HG03565 (cell line): Measurements from ENCODE around the gene WNT4.
"Not testable (repeated sequence)": the region's sequence is repeated elsewhere in the genome, so short reads cannot be mapped to it uniquely, and the experiment has no call there.

ENCODE experiments used
- ATAC-seq: cut with Tn5 transposase; IDR thresholded peaks from one replicate; pipeline ENCODE4 v1.9.1; 2021; ENCODE audit warnings: mild to moderate bottlenecking, moderate library complexity; ENCODE audit not compliant: unreplicated experiment

The WNT4 gene

GRCh38 chr1:22114083-22115012 is 28.5 kb downstream of the WNT4 start:
- no peak for ATAC-seq

DNA sequence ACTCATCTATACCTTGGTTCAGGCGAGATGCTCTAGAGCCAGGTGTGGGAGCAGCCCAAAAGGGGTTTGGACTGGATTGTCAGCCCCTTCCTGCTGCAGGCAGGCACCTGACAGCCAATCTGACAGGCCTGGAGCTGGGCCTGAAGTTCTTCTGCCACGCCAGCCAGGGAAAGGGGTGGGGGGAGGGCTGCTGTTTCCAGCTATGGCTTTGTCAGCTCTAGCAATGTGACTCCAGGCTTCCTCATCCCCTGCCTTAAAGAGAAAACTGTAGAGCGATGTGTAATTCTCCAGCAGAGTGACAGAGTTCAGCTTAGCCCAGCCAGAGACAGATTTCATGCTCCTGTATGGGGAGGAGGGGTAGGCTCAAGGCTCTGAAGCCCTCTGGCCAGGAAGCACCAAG is 30.3 kb downstream of the WNT4 start:
- ATAC-seq, result no peak

GRCh38 chr1:22111620-22112019 is 31.3 kb downstream of the WNT4 start:
- ATAC-seq, result no peak

DNA sequence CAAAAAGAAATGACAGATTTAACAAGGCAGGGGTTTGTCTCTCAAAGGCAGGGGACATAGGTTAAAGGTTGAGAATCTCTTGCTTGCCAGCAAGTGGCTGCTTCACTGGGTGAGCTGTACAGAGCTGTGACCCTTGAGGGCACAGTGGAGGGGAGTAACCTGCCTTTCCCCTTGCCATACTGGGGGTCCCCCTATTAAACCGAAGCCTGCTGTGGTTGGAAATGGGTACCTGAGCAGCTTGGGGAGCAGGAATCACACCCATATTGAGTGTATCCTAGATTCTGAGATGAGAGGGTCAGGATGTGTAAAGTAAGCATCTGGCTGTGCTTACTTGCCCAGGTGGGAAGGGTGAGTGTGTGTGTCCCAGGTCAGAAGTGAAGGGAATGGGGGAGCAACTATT is 31.8 kb downstream of the WNT4 start:
- no peak for ATAC-seq

DNA sequence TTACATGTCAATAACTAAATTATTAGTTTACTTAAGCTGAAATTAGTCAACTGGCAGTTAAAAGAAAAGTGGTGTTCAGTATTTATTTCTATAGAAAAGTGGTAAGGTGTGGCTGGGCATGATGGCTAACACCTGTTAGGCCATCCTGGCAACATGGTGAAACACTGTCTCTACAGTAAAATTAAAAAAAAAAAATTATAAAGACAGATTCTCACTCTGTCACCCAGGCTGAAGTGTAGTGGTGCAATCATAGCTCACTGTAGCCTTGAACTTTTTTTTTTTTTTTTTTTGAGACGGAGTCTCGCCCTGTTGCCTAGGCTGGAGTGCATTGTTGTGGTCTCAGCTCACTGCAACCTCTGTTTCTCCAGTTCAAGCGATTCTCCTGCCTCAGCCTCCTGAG is 32.9 kb downstream of the WNT4 start:
- no peak for ATAC-seq

GRCh38 chr1:22108339-22109105 is 34.4 kb downstream of the WNT4 start:
- no peak for ATAC-seq

DNA sequence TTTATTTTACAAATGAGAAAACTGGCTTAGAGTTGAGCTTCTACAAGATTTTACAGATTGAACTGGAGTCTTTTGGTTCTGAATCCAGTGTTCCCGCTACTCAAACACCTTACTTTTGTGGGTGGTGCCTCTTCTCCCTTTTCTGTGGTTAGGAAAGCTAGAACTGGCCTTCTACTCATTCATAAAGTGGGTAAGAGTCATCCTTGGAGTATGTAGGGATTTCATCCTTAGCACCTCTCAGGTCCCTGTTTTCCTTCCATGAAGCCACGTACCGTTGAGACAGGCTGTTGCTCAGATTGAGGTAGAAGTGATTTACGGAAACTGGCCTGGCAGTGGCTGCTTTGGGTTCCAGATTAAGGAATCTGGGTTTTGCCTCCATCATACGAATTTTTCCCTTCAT is 35.8 kb downstream of the WNT4 start:
- no peak for ATAC-seq

DNA sequence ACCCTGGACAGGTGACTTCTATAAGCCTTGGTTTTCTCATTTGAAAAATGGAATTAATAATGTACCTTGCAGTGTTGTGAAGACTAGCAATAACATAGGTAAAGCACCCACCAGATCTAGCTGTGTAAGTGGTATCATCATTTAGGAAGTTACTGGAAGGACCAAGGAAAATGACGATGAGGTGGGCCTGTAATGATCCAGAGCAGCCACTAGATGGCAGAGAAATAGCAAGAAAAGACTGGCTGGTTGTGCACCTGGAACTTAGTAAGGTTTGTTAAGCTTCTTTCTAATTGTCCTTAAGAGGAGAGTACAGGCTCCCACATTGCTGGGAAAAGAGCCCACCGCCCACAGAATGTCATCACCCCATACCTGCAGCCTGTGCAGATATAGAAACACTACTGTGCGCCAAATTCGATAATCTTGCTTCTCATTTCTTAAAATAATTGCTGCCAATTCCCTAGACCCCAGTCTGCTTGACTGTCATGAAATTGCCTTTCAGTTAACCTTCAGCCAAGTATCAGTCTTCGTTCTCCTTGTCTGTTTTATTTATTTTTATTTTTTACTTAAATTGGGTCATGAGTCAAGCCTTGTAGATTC is 37.2 kb downstream of the WNT4 start:
- no peak for ATAC-seq

GRCh38 chr1:22104865-22105437 is 37.9 kb downstream of the WNT4 start:
- no peak for ATAC-seq

DNA sequence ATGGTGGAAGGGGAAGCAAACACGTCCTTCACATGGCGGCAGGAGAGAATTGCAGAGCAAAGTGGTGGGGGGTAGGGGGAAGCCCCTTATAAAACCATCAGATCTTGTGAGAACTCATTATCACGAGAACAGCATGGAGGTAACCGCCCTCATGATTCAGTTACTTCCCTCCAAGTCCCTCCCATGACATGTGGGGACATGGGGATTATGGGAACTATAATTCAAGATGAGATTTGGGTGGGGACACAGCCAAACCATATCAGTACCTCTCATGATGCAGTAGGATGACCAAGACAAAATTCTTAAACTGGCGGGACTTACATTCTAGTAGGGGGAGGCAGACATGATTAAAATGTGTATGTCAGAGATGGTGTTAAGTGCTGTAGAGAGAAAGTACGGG is 38.8 kb downstream of the WNT4 start:
- no peak for ATAC-seq

DNA sequence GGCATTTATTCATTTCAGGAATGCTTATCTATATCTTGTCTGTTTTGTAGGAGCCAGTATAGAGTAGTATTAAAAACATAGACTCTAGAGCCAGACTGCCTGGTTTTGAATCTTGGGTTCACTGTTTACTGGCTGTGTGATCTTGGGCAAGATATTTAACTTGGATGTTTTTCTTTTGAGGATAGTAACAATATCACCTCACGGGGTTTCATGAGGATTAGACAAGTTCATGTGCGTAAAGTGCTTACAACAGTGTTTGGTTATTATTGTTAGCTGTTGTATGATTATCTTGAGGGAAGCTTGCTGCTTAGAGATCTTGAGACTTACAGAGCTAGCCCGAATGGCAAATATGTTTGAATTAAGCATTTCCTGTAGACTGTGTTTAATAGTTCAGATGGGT is 40.2 kb downstream of the WNT4 start:
- no peak for ATAC-seq

DNA sequence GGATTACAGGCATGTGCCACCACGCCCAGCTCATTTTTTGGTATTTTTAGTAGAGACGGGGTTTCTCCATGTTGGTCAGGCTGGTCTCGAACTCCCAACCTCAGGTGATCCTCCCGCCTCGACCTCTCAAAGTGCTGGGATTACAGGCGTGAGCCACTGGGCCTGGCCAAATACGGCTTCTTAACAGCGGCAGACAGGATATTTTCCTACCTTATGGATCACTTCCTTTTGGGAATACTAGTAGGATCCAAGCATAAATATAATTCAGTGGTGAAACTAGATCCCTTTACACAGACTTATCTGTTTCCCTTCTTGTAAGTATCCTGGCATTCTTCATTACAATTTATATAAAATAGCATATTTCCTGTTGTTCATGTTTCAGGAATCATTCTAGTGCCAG is 40.9 kb downstream of the WNT4 start:
- ATAC-seq, result no peak

DNA sequence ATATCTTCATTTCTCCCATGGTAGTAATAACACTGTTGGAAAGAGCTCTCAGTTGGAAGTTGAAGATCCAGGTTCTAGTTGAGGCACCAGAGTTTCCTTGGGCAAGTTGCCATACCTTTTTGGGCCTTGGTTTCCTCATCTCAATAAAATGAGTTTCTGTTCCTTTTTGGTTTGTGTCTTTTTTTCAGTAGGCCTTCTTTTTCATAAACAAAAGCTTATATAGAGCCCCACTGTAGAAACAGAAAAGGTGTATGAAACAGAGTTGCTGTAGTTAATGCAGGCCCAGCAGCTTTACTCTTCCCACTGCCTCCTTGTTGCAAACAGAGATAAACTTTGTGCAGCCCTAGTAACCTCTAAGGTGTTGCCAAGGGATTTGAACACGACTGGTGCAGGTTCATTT is 41.7 kb downstream of the WNT4 start:
- ATAC-seq, result no peak

GRCh38 chr1:22100168-22100567 is 42.7 kb downstream of the WNT4 start:
- ATAC-seq, result no peak

DNA sequence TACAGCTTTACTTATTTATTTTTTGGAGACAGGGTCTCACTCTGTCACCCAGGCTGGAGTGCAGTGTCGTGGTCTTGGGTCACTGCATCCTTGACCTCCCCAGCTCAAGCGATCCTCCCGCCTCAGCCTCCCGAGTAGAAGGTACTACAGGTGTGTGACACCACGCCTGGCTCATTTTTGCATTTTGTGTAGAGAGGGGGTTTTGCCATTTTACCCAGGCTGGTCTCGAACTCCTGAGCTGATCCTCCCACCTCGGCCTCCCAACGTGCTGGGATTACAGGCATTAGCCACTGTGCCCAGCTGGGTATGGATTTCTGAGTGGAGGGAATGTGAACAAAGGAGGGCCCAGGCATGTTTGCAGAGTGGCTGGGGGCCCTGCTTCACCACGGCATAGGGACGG is 44.1 kb downstream of the WNT4 start:
- ATAC-seq, result no peak

DNA sequence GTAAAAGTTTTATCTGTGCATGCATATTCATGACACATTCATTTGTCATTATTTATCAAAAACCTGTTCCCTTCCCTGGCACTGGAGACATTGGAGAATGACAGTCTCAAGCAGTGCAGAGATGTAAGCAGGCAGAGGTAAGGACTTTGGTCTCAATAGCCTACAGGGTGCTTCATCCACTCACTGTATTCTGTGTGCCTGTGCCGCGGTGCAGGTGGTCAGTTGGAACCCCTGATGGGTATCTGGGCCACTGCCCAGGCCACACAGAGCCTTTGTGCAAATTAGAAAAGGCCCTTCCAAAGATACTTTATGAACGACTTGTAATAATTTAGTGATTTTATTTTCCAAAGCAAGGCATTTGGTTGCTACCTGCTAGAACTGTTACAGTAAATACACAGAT is 46.4 kb downstream of the WNT4 start:
- no peak for ATAC-seq

DNA sequence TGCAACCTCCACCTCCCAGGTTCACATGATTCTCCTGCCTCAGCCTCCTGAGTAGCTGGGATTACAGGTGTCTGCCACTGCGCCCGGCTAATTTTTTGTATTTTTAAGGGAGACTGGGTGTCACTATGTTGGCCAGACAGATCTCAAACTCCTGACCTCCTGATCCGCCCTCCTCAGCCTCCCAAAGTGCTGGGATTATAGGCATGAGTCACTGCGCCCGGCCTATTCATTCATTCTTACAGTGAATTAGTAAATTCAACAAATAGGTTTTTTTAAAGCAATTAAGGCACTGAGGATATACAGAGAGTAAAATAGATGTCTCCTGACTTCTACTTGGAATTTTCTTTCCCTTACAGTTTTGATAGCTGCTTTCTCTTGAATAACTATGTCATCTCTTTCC is 46.9 kb downstream of the WNT4 start:
- ATAC-seq, result no peak

- ATAC-seq, result no peak
These were observed 49.4 kb downstream of the WNT4 start for GRCh38 chr1:22093513-22093912.

DNA sequence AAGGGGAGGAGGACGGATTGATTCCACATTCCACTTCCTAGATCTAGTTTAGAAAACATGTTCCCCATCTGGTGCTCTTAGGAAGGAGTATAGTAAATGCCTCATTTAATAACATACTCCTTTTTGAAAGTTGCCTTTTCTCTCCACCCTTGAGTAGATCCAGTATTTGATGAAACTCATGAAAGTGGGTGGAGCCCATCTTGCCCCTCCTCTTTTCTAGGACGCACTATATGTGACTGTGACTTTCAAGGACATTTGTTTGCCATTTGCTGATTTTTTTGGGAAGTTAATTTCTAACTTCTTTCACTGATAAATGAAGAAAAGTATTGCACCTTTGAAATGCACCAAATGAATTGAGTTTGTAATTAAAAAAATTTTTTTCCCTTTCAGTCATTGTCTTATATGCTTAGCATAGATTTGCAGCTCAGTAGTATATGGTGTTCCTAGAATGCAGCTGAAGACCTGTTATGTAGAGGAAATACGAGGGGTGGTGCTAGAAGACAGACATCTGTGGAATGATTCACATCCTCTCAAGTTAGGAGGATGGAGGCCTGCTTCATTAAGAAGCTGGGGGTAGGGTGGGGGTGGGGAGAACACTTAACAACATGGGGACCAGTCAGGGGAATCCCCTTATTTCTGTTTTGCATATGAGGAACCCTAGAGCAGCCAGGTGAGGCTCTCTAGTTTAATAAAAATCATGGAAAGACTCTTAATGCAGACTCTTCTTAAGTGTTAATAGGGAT is 50.7 kb downstream of the WNT4 start:
- ATAC-seq, result not testable (repeated sequence)

- no peak for ATAC-seq
These were observed 52.0 kb downstream of the WNT4 start for GRCh38 chr1:22090867-22091266.

DNA sequence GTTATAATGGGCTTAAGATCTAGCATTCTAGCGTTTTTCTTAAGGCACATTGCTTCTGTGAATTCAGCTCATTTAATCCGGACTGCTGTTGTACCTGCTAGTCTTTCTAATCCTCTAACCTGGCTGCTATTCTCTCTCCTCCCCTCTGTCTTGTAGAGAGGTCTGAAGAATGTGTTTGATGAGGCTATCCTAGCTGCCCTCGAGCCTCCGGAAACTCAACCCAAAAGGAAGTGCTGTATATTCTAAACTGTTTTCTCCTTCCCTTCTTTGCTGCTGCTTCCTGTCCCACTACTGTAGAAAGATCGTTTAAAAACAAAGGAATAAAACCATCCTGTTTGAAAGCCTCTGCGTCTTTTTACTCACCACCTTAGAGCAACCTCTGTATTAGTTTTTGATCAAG is 53.1 kb downstream of the WNT4 start:
- no peak for ATAC-seq
